GM19372 (cell line): ENCODE data around the gene TLE1.
"Not testable (repeated sequence)": the region's sequence is repeated elsewhere in the genome, so short reads cannot be mapped to it uniquely, and the experiment has no call there.

Experiments
- ATAC-seq: cut with Tn5 transposase; IDR thresholded peaks from one replicate; pipeline ENCODE4 v1.9.1; 2021; ENCODE audit warnings: mild to moderate bottlenecking, low read depth, moderate library complexity; ENCODE audit not compliant: unreplicated experiment

The TLE1 gene

GRCh38 chr9:81656871-81657337, 32.4 kb downstream of the TLE1 start:
- ATAC-seq: no peak

- peak; percentile 38 for ATAC-seq
Measured at GRCh38 chr9:81656004-81656403, 33.3 kb downstream of the TLE1 start.

- ATAC-seq: no peak
Measured at GRCh38 chr9:81653240-81653639, 36.1 kb downstream of the TLE1 start.

- ATAC-seq: no peak
Measured at GRCh38 chr9:81652058-81652687, 37.2 kb downstream of the TLE1 start.

GRCh38 chr9:81650586-81651515, 38.5 kb downstream of the TLE1 start:
- no peak for ATAC-seq

GRCh38 chr9:81649475-81650240, 39.7 kb downstream of the TLE1 start:
- ATAC-seq: no peak

GRCh38 chr9:81648891-81649290, 40.5 kb downstream of the TLE1 start:
- ATAC-seq: no peak

GRCh38 chr9:81646337-81646736, 43.0 kb downstream of the TLE1 start:
- no peak for ATAC-seq

GRCh38 chr9:81644513-81644912, 44.8 kb downstream of the TLE1 start:
- not testable (repeated sequence) for ATAC-seq

- no peak for ATAC-seq
Measured at GRCh38 chr9:81637276-81637675, 52.1 kb downstream of the TLE1 start.

GRCh38 chr9:81636255-81636599, 53.1 kb downstream of the TLE1 start:
- no peak for ATAC-seq

GRCh38 chr9:81635521-81636254, 53.7 kb downstream of the TLE1 start:
- no peak for ATAC-seq

GRCh38 chr9:81634915-81635516, 54.3 kb downstream of the TLE1 start:
- ATAC-seq: no peak

GRCh38 chr9:81633952-81634854, 55.1 kb downstream of the TLE1 start:
- ATAC-seq: no peak

- ATAC-seq: no peak
Measured at GRCh38 chr9:81632599-81632998, 56.7 kb downstream of the TLE1 start.

GRCh38 chr9:81631218-81631745, 58.1 kb downstream of the TLE1 start:
- ATAC-seq: no peak

GRCh38 chr9:81629440-81629839, 59.9 kb downstream of the TLE1 start:
- no peak for ATAC-seq

- no peak for ATAC-seq
Measured at GRCh38 chr9:81628897-81629296, 60.5 kb downstream of the TLE1 start.

- ATAC-seq: no peak
Measured at GRCh38 chr9:81627481-81627880, 61.9 kb downstream of the TLE1 start.
